ENCODE measurements around the gene RALGPS1. TPM values are rescaled to one million over a fixed set of nuclear protein-coding genes. Genes with fewer than 3 reads are reported as not detected.

RALGPS1 gene
- total and polyA plus RNA-seq, 4 donors, result 34.4 to 80.9 (median 73.2) TPM

DNA sequence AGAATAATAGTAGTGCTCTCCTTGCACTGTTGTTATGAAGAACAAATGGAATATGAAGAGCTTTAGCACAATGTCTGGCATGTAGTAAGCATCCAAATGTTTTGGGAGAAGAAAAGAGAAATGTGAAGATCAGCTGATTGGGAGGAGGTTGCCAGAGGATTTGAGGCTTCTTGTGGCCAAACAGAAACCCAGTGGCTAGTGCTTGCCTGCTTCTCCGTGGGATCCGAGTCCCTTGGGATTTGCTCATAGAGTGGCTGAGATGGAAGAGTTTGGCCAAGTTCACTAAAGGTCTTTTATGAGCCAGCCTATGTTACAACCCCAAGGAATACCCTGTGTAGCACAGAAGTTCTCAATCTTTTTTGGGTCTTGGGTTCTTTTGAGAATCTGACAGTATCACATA is 121.9 kb downstream of the RALGPS1 start:
- H3K9me3 ChIP-seq (ENCODE audit: control insufficient read depth, insufficient read depth, low read length), result no peaks in the 10 kb centered on the region
- peaks cover 19% of the 10 kb centered on the region for H3K4me1 ChIP-seq (ENCODE audit: control insufficient read depth, insufficient read depth, low read length)
- peaks cover 3% of the 10 kb centered on the region for H3K36me3 ChIP-seq (ENCODE audit: control insufficient read depth, insufficient read depth, low read length)
- H3K27ac ChIP-seq (ENCODE audit: low read depth, low read length), result peak overlapping the region; percentile 50
- H3K4me3 ChIP-seq (ENCODE audit: low read depth, low read length), result no peak overlapping the region
- no peak for DNase-seq (ENCODE audit: low read depth in 4 of 6, low spot score in 6 of 6)
- WGBS (ENCODE audit: insufficient coverage), result 94% methylated on average over 2 of the region's 2 CpGs
- no peaks in the 10 kb centered on the region for H3K27me3 ChIP-seq (ENCODE audit: control insufficient read depth, insufficient read depth, low read length)

GRCh38 chr9:127038531-127038930 is 123.9 kb downstream of the RALGPS1 start:
- Histone ChIP-seq H3K27ac (ENCODE audit: low read depth, low read length) (no peak overlapping the region), H3K27me3 (ENCODE audit: control insufficient read depth, insufficient read depth, low read length) (no peaks in the 10 kb centered on the region), H3K4me1 (ENCODE audit: control insufficient read depth, insufficient read depth, low read length) (peaks cover 13% of the 10 kb centered on the region), H3K36me3 (ENCODE audit: control insufficient read depth, insufficient read depth, low read length) (peaks cover 3% of the 10 kb centered on the region), H3K4me3 (ENCODE audit: low read depth, low read length) (no peak overlapping the region), H3K9me3 (ENCODE audit: control insufficient read depth, insufficient read depth, low read length) (no peaks in the 10 kb centered on the region)
- no peak for DNase-seq (ENCODE audit: low read depth in 4 of 6, low spot score in 6 of 6)
- 89% methylated on average over 4 of the region's 5 CpGs for WGBS (ENCODE audit: insufficient coverage)

DNA sequence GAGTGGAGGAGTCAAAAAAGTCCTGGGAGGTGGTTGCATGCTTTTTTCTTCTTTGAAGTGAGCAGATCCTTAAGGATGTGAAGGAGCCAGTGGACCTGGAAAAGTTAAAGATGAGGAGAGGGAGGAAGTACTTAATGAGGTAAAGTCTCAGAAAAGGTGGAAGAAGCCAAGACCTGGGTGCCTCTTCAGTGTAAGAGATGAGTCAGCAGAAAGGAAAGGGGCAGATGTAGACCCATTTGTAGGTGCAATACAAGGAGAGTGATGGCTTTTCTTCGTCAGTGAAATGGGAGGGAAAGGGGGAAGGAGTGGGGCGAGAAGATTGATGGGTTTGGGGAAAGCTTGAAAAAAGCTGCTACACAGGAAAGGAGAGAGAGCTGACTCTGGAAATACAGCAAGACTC is 124.9 kb downstream of the RALGPS1 start:
- 96% methylated on average over 2 of the region's 2 CpGs for WGBS (ENCODE audit: insufficient coverage)
- no peaks in the 10 kb centered on the region for H3K27me3 ChIP-seq (ENCODE audit: control insufficient read depth, insufficient read depth, low read length)
- no peak overlapping the region for H3K4me3 ChIP-seq (ENCODE audit: low read depth, low read length)
- peaks cover 13% of the 10 kb centered on the region for H3K4me1 ChIP-seq (ENCODE audit: control insufficient read depth, insufficient read depth, low read length)
- no peak overlapping the region for H3K27ac ChIP-seq (ENCODE audit: low read depth, low read length)
- DNase-seq (ENCODE audit: low read depth in 4 of 6, low spot score in 6 of 6), result no peak
- peaks cover under 1% of the 10 kb centered on the region for H3K36me3 ChIP-seq (ENCODE audit: control insufficient read depth, insufficient read depth, low read length)
- no peaks in the 10 kb centered on the region for H3K9me3 ChIP-seq (ENCODE audit: control insufficient read depth, insufficient read depth, low read length)

DNA sequence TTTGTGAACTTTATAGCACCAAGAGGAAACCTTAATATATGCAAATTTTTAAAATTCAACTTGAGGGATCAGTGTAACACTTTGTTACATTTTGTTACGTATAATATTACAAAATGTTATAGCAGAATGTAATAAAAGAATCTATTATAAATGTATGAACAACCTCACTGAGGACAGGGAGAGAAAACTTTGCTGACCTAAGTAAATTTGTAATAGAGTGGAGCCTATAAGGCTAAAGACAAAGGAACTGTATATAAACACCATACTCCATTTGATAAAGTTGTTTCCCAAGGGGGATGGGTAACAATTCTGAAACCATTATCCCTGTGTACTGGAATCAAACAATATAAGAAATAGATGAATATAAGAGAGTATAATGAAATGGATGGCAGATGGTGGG is 130.6 kb downstream of the RALGPS1 start:
- Histone ChIP-seq H3K27ac (ENCODE audit: low read depth, low read length) (no peak overlapping the region), H3K4me3 (ENCODE audit: low read depth, low read length) (no peak overlapping the region), H3K27me3 (ENCODE audit: control insufficient read depth, insufficient read depth, low read length) (no peaks in the 10 kb centered on the region), H3K9me3 (ENCODE audit: control insufficient read depth, insufficient read depth, low read length) (no peaks in the 10 kb centered on the region), H3K36me3 (ENCODE audit: control insufficient read depth, insufficient read depth, low read length) (peaks cover 3% of the 10 kb centered on the region), H3K4me1 (ENCODE audit: control insufficient read depth, insufficient read depth, low read length) (peaks cover 4% of the 10 kb centered on the region)
- no peak for DNase-seq (ENCODE audit: low read depth in 4 of 6, low spot score in 6 of 6)
- WGBS (ENCODE audit: insufficient coverage), result no CpG with 5 or more reads among the region's 1 CpG

DNA sequence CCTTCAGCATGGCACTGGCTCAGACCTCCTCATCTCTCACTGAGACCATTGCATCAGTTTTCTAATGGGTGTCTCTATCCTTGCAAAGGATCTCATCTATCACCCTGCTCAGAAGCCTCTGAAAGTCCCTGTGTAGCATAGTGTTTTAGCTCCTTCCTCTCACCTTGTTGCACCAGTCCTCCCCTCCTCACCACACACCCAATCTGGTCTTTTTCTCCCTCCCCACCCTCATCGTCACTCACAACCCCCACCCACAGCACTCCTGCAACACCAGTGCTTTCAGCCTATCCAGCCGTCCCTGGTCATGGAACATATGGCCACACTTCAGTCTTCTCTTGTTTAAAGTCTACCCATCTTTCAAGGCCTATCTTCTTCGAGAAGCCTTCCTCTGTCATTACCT is 133.4 kb downstream of the RALGPS1 start:
- Histone ChIP-seq H3K9me3 (ENCODE audit: control insufficient read depth, insufficient read depth, low read length) (no peaks in the 10 kb centered on the region), H3K4me1 (ENCODE audit: control insufficient read depth, insufficient read depth, low read length) (peaks cover 12% of the 10 kb centered on the region), H3K4me3 (ENCODE audit: low read depth, low read length) (no peak overlapping the region), H3K27me3 (ENCODE audit: control insufficient read depth, insufficient read depth, low read length) (no peaks in the 10 kb centered on the region), H3K27ac (ENCODE audit: low read depth, low read length) (no peak overlapping the region), H3K36me3 (ENCODE audit: control insufficient read depth, insufficient read depth, low read length) (peaks cover 9% of the 10 kb centered on the region)
- WGBS (ENCODE audit: insufficient coverage), result 88% methylated on average over 3 of the region's 3 CpGs
- DNase-seq (ENCODE audit: low read depth in 4 of 6, low spot score in 6 of 6), result no peak

GRCh38 chr9:127049044-127049443 is 134.5 kb downstream of the RALGPS1 start:
- Histone ChIP-seq H3K36me3 (ENCODE audit: control insufficient read depth, insufficient read depth, low read length) (peaks cover 11% of the 10 kb centered on the region), H3K9me3 (ENCODE audit: control insufficient read depth, insufficient read depth, low read length) (no peaks in the 10 kb centered on the region), H3K27ac (ENCODE audit: low read depth, low read length) (no peak overlapping the region), H3K4me3 (ENCODE audit: low read depth, low read length) (no peak overlapping the region), H3K27me3 (ENCODE audit: control insufficient read depth, insufficient read depth, low read length) (no peaks in the 10 kb centered on the region), H3K4me1 (ENCODE audit: control insufficient read depth, insufficient read depth, low read length) (peaks cover 23% of the 10 kb centered on the region)
- DNase-seq (ENCODE audit: low read depth in 4 of 6, low spot score in 6 of 6), result peak in 1 of 6 donors; percentile 31
- WGBS (ENCODE audit: insufficient coverage), result 58% methylated on average over 3 of the region's 4 CpGs

DNA sequence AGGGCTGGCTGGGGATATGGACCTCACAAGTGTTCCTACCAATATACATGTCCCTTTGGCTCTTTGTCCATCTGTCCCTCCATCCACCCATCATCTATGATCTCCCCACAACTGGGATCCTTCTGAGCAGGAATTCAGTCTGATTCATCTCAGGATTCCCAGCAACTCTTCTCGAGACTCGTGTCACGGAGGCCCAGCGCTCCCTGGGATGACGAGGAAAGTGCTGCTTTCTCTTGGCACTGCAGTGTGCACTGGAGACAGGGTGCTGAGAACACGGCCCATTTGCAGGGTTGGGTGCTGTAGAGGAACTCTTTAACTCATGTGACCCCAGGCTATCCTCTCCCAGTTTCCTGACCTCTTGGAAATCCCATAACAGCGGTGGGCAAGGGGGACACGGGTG is 135.0 kb downstream of the RALGPS1 start:
- Histone ChIP-seq H3K27ac (ENCODE audit: low read depth, low read length) (no peak overlapping the region), H3K36me3 (ENCODE audit: control insufficient read depth, insufficient read depth, low read length) (peaks cover 11% of the 10 kb centered on the region), H3K9me3 (ENCODE audit: control insufficient read depth, insufficient read depth, low read length) (no peaks in the 10 kb centered on the region), H3K27me3 (ENCODE audit: control insufficient read depth, insufficient read depth, low read length) (no peaks in the 10 kb centered on the region), H3K4me1 (ENCODE audit: control insufficient read depth, insufficient read depth, low read length) (peaks cover 28% of the 10 kb centered on the region), H3K4me3 (ENCODE audit: low read depth, low read length) (no peak overlapping the region)
- WGBS (ENCODE audit: insufficient coverage), result 100% methylated on average over 5 of the region's 8 CpGs
- no peak for DNase-seq (ENCODE audit: low read depth in 4 of 6, low spot score in 6 of 6)

- Histone ChIP-seq H3K4me1 (ENCODE audit: control insufficient read depth, insufficient read depth, low read length) (peaks cover 30% of the 10 kb centered on the region), H3K27me3 (ENCODE audit: control insufficient read depth, insufficient read depth, low read length) (no peaks in the 10 kb centered on the region), H3K4me3 (ENCODE audit: low read depth, low read length) (no peak overlapping the region), H3K9me3 (ENCODE audit: control insufficient read depth, insufficient read depth, low read length) (no peaks in the 10 kb centered on the region), H3K36me3 (ENCODE audit: control insufficient read depth, insufficient read depth, low read length) (peaks cover 14% of the 10 kb centered on the region), H3K27ac (ENCODE audit: low read depth, low read length) (no peak overlapping the region)
- DNase-seq (ENCODE audit: low read depth in 4 of 6, low spot score in 6 of 6), result no peak
- WGBS (ENCODE audit: insufficient coverage), result 100% methylated on average over 1 of the region's 3 CpGs
Measured at GRCh38 chr9:127050152-127050551, 135.6 kb downstream of the RALGPS1 start.

GRCh38 chr9:127050591-127051001 is 136.0 kb downstream of the RALGPS1 start:
- no peaks in the 10 kb centered on the region for H3K9me3 ChIP-seq (ENCODE audit: control insufficient read depth, insufficient read depth, low read length)
- DNase-seq (ENCODE audit: low read depth in 4 of 6, low spot score in 6 of 6), result peak in 1 of 6 donors; percentile 6

GRCh38 chr9:127051881-127052595 is 137.5 kb downstream of the RALGPS1 start:
- no peak overlapping the region for H3K4me3 ChIP-seq (ENCODE audit: low read depth, low read length)
- H3K27me3 ChIP-seq (ENCODE audit: control insufficient read depth, insufficient read depth, low read length), result no peaks in the 10 kb centered on the region
- H3K27ac ChIP-seq (ENCODE audit: low read depth, low read length), result no peak overlapping the region
- no peaks in the 10 kb centered on the region for H3K9me3 ChIP-seq (ENCODE audit: control insufficient read depth, insufficient read depth, low read length)
- H3K4me1 ChIP-seq (ENCODE audit: control insufficient read depth, insufficient read depth, low read length), result peaks cover 36% of the 10 kb centered on the region
- DNase-seq (ENCODE audit: low read depth in 4 of 6, low spot score in 6 of 6), result no peak
- peaks cover 16% of the 10 kb centered on the region for H3K36me3 ChIP-seq (ENCODE audit: control insufficient read depth, insufficient read depth, low read length)
- WGBS (ENCODE audit: insufficient coverage), result 88% methylated on average over 5 of the region's 8 CpGs

More at GRCh38 chr9:127050591-127051001, 136.0 kb downstream of the RALGPS1 start:
- Histone ChIP-seq H3K36me3 (ENCODE audit: control insufficient read depth, insufficient read depth, low read length) (peaks cover 14% of the 10 kb centered on the region), H3K27me3 (ENCODE audit: control insufficient read depth, insufficient read depth, low read length) (no peaks in the 10 kb centered on the region), H3K4me1 (ENCODE audit: control insufficient read depth, insufficient read depth, low read length) (peaks cover 31% of the 10 kb centered on the region), H3K27ac (ENCODE audit: low read depth, low read length) (no peak overlapping the region), H3K4me3 (ENCODE audit: low read depth, low read length) (no peak overlapping the region)
- 74% methylated on average over 5 of the region's 7 CpGs for WGBS (ENCODE audit: insufficient coverage)

All from spinal cord (tissue), 10 donors.